Raji (cell line): ENCODE data around the gene PTPRM.

Source experiments
- POLR2A ChIP-seq: IDR thresholded peaks from 2 replicates; pipeline ENCODE4 v1.6.1; 2011; ENCODE audit warnings: low read depth, low read length, control low read depth; ENCODE audit not compliant: insufficient read depth

Gene PTPRM

DNA sequence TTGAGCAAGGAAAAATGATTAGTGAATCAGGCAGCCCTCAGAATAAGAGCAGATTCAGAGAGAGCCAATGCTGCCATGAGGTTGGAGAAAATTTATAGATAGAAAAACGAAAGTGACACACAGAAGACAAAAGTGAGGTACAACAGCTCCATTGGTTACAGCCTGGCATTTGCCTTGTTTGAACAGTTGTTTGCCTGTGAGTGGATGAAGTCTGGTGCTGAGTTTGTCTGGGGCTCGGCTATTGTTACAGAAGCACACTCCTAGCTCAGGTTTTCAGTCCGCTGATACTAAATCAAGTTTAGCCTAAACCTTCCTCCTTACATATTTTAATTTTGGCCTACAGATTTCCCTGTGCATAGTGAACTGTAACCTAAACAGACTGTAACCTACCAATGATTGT lies 654.3 kb downstream of the PTPRM start:
- no peak for TF ChIP-seq POLR2A

DNA sequence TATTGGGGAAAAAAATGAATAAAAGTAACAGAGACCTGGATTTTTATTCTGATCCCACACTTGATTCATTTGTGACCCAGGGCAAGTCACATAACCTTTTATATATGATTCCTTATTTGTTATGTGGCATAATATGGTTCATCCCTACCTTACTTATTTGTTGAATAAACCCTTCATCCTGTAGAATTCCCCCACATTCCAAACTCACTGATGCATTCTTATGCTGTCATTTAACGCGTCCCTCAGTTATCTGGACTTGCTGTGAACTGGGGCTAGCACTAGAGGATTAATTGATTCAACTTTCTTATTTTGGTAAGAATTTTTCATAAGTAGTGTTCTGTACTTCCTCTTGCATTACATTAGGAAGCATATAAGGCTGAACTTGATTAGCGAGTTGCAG lies 657.5 kb downstream of the PTPRM start:
- no peak for TF ChIP-seq POLR2A

- TF ChIP-seq POLR2A: no peak
Measured at GRCh38 chr18:8229040-8229439, 661.9 kb downstream of the PTPRM start.

GRCh38 chr18:8229787-8230186 lies 662.7 kb downstream of the PTPRM start:
- TF ChIP-seq POLR2A: no peak

GRCh38 chr18:8231316-8231715 lies 664.2 kb downstream of the PTPRM start:
- no peak for TF ChIP-seq POLR2A

DNA sequence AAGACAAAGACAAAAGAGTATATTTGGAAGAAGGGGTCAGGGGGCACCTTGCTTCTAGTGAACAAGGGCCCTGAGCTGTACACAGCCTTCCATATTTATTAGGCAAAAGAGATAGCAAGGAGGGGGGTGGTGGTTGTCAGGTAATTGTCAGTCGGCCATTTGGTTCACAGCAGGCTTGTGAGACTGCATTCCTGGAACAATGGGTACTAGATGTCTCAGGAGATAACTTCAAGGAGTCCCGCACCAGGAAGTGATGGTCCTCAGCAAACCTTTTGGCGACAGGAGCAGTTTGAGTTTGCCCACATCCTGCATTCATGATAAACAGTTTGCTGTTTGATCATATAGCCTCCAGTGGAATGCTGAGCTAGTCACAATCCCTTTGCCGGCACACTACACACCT lies 665.7 kb downstream of the PTPRM start:
- TF ChIP-seq POLR2A: no peak

DNA sequence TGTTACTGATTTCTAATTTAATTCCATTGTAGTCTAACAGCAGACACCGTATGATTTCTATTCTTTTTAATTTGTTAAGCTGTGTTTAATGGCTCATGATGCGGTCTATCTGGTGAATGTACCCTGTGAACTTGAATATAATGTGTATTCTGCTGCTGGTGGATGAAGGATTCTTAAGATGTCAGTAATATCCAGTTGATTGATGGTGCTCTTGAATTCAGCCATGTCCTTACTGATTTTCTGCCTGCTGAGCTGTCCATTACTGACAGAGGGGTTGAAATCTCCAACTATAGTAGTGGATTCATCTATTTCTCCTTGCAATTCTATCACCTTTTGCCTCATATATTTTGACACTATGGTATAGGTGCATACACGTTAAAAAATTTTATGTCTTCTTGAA lies 668.8 kb downstream of the PTPRM start:
- TF ChIP-seq POLR2A: no peak

DNA sequence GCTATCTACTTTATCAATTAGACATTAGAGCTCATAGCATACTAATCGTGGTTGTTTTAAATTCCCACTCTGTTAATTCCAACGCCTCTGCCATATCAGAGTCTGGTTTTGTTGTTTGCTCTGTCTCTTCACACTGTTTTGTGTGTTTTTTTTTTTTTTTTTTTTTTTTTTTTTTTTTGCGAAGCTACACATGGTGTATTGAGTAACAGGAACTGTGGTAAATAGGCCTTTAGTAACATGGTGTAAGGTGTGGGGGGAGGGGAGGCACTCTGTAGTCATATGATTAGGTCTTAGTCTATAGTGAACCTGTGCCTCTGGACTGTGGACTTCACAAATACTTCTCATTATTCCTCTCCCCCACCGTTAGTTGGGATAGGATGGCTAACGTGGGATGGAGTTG lies 671.4 kb downstream of the PTPRM start:
- no peak for TF ChIP-seq POLR2A

GRCh38 chr18:8241731-8242130 lies 674.6 kb downstream of the PTPRM start:
- no peak for TF ChIP-seq POLR2A

DNA sequence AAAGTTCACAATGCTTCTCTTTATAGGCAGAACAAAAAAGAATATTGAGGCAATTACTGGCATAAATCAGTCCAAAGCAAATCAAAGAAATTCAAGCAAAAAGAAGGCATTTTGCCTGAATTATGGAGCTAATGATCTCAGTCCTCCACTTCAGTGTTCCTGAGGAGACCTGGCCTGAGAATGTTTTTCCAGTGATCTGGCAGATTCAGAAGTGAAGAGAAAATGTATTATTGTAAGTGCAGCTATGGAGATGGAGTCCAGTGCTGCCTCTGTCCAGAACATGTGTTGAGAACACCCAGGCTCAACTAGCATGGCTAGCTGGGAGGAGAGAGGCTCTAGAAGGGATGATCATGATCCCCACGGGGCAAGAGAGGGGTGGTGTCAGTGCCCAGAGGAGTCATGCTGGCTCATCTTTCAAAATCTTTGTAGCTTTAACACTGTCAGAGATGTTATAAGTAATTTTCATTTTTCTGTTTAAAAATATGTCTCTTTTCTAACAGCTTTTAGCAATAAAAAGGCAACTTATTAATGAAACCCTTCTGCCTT lies 675.1 kb downstream of the PTPRM start:
- TF ChIP-seq POLR2A: no peak

- no peak for TF ChIP-seq POLR2A
Measured at GRCh38 chr18:8247700-8248099, 680.6 kb downstream of the PTPRM start.

DNA sequence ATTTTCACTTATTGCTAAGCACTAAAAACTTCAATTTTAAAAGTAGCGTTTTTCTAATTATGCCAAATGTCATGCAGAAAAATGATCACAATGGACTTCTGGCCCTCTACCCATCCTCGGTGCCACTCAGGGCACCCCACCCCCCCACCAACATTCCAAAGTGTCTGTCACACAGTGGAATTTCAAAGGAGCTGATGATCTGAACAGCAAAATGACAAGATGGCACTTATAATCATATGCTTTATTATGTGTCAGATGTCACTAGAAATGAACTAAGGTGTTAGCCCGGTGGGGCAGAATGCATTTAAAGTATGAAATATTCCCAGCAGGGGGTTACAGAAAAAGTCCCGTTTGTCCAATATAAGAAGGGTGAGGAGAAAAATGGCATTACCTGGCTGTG lies 681.5 kb downstream of the PTPRM start:
- TF ChIP-seq POLR2A: no peak

GRCh38 chr18:8249811-8250210 lies 682.7 kb downstream of the PTPRM start:
- TF ChIP-seq POLR2A: no peak

DNA sequence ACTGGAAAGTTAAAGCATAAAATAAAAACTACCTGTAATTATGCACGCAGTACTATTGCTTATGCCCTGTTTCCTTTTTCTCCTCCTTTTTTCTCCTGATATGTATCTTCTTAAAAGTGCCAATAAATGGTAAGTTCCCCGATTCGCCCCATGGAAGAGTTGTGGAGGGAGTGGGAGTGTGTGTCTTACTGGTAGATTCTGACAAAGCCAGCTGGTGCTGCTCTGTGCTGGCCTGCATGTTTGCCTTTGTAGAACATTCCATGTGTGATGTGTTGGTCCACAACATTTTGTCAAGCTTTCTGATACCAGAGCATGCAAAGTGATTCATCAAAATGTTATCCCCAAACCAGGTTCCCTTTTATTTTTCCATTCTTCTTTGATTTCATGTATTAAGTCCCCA lies 685.3 kb downstream of the PTPRM start:
- no peak for TF ChIP-seq POLR2A

DNA sequence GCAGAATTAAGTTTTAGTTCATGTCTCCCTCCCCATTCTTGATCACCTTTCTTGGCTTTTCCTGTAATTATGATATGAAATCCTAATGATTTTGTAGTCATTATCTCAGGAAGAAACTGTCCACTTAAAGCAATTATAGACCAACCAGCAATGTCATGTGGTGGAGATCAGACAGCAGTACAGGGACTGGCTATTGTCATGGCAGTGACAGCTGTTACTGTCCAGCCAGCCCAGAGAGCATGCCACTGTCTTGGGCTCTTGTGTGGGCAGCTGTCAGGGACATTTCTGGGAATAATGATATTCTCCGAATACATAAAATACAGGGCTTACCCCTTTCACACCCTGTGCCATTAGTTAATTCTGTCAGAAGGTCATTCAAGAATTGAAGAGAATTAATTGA lies 686.8 kb downstream of the PTPRM start:
- no peak for TF ChIP-seq POLR2A

GRCh38 chr18:8254654-8255053 lies 687.5 kb downstream of the PTPRM start:
- TF ChIP-seq POLR2A: no peak

DNA sequence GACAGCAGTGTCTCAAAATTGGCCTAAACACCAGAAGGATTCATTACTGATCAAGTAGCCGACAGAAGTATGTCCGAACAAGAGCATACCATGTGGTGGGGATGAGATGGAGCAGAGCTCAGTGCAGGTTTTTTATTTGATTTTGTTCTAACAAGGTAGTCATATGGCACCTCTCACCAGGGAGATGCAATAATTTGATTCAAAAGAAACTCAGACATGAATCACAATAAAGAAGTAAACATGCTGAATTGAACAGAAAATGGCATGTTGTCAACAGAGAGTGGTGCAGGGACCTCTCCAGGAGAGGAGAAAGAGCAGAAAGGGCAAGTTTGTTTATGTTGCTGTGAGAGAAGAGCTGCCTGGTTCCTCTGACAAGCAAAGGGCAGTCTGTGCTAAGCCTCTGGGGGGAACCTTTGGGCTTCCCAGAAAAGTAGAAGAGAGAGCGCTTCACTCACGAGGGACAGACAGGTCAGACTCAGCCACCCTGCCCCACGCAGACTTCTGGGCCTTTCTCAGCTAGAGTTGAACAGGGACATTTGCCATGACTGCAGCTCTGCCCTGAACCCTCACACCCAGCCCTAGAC lies 690.8 kb downstream of the PTPRM start:
- no peak for TF ChIP-seq POLR2A
